H9 (cell line): ENCODE measurements around the gene EFS. TPM values are rescaled to one million over a fixed set of nuclear protein-coding genes. Genes with fewer than 3 reads are reported as not detected.

ENCODE experiments used
- DNase-seq: peaks from one replicate; pipeline ENCODE4 v3.0.0-alpha.2; 2017
- H2AFZ ChIP-seq: one replicate; pipeline ENCODE4 v1.6.1; 2013; ENCODE audit warnings: mild to moderate bottlenecking, low read length, control low read depth, moderate library complexity
- H2AK5ac ChIP-seq: 2 replicates; pipeline ENCODE4 v1.6.1; 2013; ENCODE audit warnings: low read length, control low read depth, mixed read lengths; ENCODE audit not compliant: insufficient read length
- H2BK120ac ChIP-seq: one replicate; pipeline ENCODE4 v1.6.1; 2013; ENCODE audit warnings: low read depth, mild to moderate bottlenecking, low read length, control low read depth, inconsistent platforms; ENCODE audit not compliant: poor library complexity, severe bottlenecking
- H2BK12ac ChIP-seq: 2 replicates; pipeline ENCODE4 v1.6.1; 2013; ENCODE audit warnings: low read length, control low read depth, mixed read lengths, low read depth; ENCODE audit not compliant: insufficient read length
- H2BK15ac ChIP-seq: 2 replicates; pipeline ENCODE4 v1.6.1; 2013; ENCODE audit warnings: low read depth, low read length, control low read depth
- H2BK20ac ChIP-seq: one replicate; pipeline ENCODE4 v1.6.1; 2013; ENCODE audit warnings: low read depth, mild to moderate bottlenecking, low read length, control low read depth, inconsistent platforms; ENCODE audit not compliant: poor library complexity, severe bottlenecking
- H2BK5ac ChIP-seq: 2 replicates; pipeline ENCODE4 v1.6.1; 2013; ENCODE audit warnings: low read length, control low read depth, mixed read lengths; ENCODE audit not compliant: insufficient read length
- H3K14ac ChIP-seq: 2 replicates; pipeline ENCODE4 v1.6.1; 2013; ENCODE audit warnings: low read length, control low read depth; ENCODE audit not compliant: insufficient read depth
- H3K18ac ChIP-seq: 2 replicates; pipeline ENCODE4 v1.6.1; 2013; ENCODE audit warnings: low read depth, mild to moderate bottlenecking, mixed read lengths, low read length, control low read depth; ENCODE audit not compliant: insufficient read length
- H3K23ac ChIP-seq: 2 replicates; pipeline ENCODE4 v1.6.1; 2013; ENCODE audit warnings: low read length, control low read depth, mixed read lengths, low read depth; ENCODE audit not compliant: insufficient read length
- H3K23me2 ChIP-seq: 2 replicates; pipeline ENCODE4 v1.6.1; 2013; ENCODE audit warnings: low read depth, mild to moderate bottlenecking, mixed read lengths, low read length, control low read depth; ENCODE audit not compliant: insufficient read length, poor library complexity, severe bottlenecking
- H3K27ac ChIP-seq: 2 replicates; pipeline ENCODE4 v1.5.1; 2013; ENCODE audit warnings: low read length, control low read depth, mixed read lengths, low read depth; ENCODE audit not compliant: insufficient read length
- H3K27me3 ChIP-seq: 2 replicates; pipeline ENCODE4 v1.6.1; 2013; ENCODE audit warnings: low read length, control low read depth, inconsistent platforms; ENCODE audit not compliant: insufficient read depth
- H3K4ac ChIP-seq: 2 replicates; pipeline ENCODE4 v1.6.1; 2013; ENCODE audit warnings: low read depth, mild to moderate bottlenecking, control low read depth, inconsistent platforms, low read length, moderate library complexity
- H3K4me1 ChIP-seq: 2 replicates; pipeline ENCODE4 v1.6.1; 2013; ENCODE audit warnings: low read length, control low read depth, inconsistent platforms; ENCODE audit not compliant: insufficient read depth
- H3K4me2 ChIP-seq: 2 replicates; pipeline ENCODE4 v1.6.1; 2013; ENCODE audit warnings: low read length, control low read depth, mixed read lengths; ENCODE audit not compliant: insufficient read length, insufficient read depth
- H3K56ac ChIP-seq: 2 replicates; pipeline ENCODE4 v1.6.1; 2013; ENCODE audit warnings: low read depth, mild to moderate bottlenecking, mixed read lengths, low read length, control low read depth; ENCODE audit not compliant: insufficient read length
- H3K79me1 ChIP-seq: 2 replicates; pipeline ENCODE4 v1.6.1; 2013; ENCODE audit warnings: low read depth, mild to moderate bottlenecking, moderate library complexity, low read length, control low read depth, inconsistent platforms; ENCODE audit not compliant: insufficient read depth, poor library complexity, severe bottlenecking
- H3K79me2 ChIP-seq: 2 replicates; pipeline ENCODE4 v1.6.1; 2013; ENCODE audit warnings: low read length, control low read depth, inconsistent platforms; ENCODE audit not compliant: insufficient read depth
- H3K9ac ChIP-seq: 2 replicates; pipeline ENCODE4 v1.6.1; 2013; ENCODE audit warnings: low read length, control low read depth, mixed read lengths; ENCODE audit not compliant: insufficient read length; ENCODE audit errors: extremely low read depth
- H3K9me3 ChIP-seq: one replicate; pipeline ENCODE4 v1.6.1; 2013; ENCODE audit warnings: low read depth, low read length, inconsistent platforms; ENCODE audit not compliant: control insufficient read depth
- H3T11ph ChIP-seq: one replicate; pipeline ENCODE4 v1.6.1; 2013; ENCODE audit warnings: mild to moderate bottlenecking, low read length, control low read depth, inconsistent platforms
- H4K20me1 ChIP-seq: one replicate; pipeline ENCODE4 v1.6.1; 2013; ENCODE audit not compliant: control insufficient read depth, insufficient read length, insufficient read depth
- H4K5ac ChIP-seq: 2 replicates; pipeline ENCODE4 v1.6.1; 2013; ENCODE audit warnings: low read depth, mild to moderate bottlenecking, mixed read lengths, low read length, control low read depth; ENCODE audit not compliant: insufficient read length
- H4K8ac ChIP-seq: replicated peaks from 2 replicates; pipeline ENCODE4 v1.6.1; 2013; ENCODE audit warnings: low read length, control low read depth, mixed read lengths, low read depth; ENCODE audit not compliant: insufficient read length
- H4K91ac ChIP-seq: 2 replicates; pipeline ENCODE4 v1.6.1; 2013; ENCODE audit warnings: low read depth, mild to moderate bottlenecking, moderate library complexity, mixed read lengths, low read length, control low read depth; ENCODE audit not compliant: insufficient read length
- H3K27ac Mint-ChIP-seq, 3 experiments: 2 replicates in 2 of 3; 3 replicates in 1 of 3; pipeline ENCODE4 v1.8.0; 2020 to 2021; ENCODE audit warnings: mixed read lengths in 3 of 3, mild to moderate bottlenecking in 1 of 3, moderate library complexity in 1 of 3
- H3K27me3 Mint-ChIP-seq: 2 replicates; pipeline ENCODE4 v1.8.0; 2021; ENCODE audit warnings: low read depth, mild to moderate bottlenecking, moderate library complexity, mixed read lengths
- H3K36me3 Mint-ChIP-seq, 3 experiments: 2 replicates in 2 of 3; 3 replicates in 1 of 3; pipeline ENCODE4 v1.8.0; 2020 to 2021; ENCODE audit warnings: low read depth in 3 of 3, mixed read lengths in 3 of 3; ENCODE audit not compliant: insufficient read depth in 1 of 3
- H3K4me1 Mint-ChIP-seq, 2 experiments: 2 replicates each; pipeline ENCODE4 v1.8.0; 2020; ENCODE audit warnings: mixed read lengths in 2 of 2
- H3K4me3 Mint-ChIP-seq, 2 experiments: 2 replicates in 1 of 2; 3 replicates in 1 of 2; pipeline ENCODE4 v1.8.0; 2020 to 2021; ENCODE audit warnings: mild to moderate bottlenecking in 2 of 2, mixed read lengths in 2 of 2, moderate library complexity in 1 of 2
- H3K9me3 Mint-ChIP-seq, 2 experiments: 2 replicates in 1 of 2; 3 replicates in 1 of 2; pipeline ENCODE4 v1.8.0; 2020; ENCODE audit warnings: mild to moderate bottlenecking in 2 of 2, mixed read lengths in 2 of 2, moderate library complexity in 1 of 2
- WGBS: extraction: QIAGEN DNeasy Blood & Tissue Kit; methylation state at CpG from one replicate; pipeline ENCODE4 v1.1.7; 2013; ENCODE audit warnings: missing lambda C conversion rate, low lambda C conversion rate, mixed read lengths; ENCODE audit not compliant: insufficient read length; ENCODE audit errors: extremely low coverage; 5-methylcytosine and 5-hydroxymethylcytosine counted together
- total RNA-seq: library from RNA; stranded (reverse); gene quantifications from 2 replicates; pipeline ENCODE4 v1.2.1, GENCODE V29; 2021
- TF ChIP-seq, protein P1 (sequence below): fragments of 200-600 bp; sonication (generic); conservative IDR thresholded peaks from 3 replicates; pipeline ENCODE4 v1.8.0; 2021; ENCODE audit warnings: antibody characterized with exemption, mild to moderate bottlenecking

The EFS gene
- total RNA-seq, 1 experiment from 2014 or later, result 32.1 TPM

DNA sequence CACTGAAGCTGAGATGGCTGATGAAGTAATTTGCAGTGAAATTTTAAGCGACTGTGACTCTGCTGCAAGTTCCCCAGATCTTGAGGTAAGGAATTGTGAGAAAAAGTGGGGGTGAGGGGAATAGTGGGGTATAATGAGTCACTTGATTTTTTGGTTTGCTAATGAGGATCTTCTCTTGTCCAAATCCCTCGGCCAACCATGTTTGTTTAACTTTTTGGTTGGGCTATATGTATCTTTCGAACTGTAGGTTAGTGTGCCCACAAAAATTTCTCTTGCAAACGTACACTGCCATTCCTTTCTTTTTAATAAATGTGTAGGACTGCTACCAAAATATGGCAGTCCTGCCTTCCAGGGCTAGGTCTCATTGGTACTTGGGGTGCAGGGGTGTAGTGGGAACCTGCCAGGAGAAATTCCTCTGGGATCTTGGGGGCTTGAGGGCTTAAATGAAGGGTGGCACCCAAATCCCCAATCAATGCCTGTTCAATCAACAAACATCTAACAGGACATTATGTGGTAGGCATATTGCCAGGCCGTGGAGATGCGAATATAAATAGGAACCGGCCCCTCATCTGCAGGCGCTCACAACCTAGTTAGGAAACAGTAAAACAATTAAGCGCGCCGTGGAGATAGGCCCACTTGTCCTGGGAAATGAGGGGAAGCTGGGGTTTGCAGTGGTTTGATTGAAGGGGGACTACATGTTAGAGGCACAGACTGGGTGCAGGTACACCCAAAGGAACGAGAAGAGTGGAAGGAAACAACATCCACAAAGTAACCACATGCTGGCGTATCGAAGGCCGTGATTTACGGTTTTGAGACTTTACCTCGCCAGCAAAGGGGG, 45.0 kb downstream of the EFS start:
- Histone ChIP-seq H3K4me1 (peaks cover 3% of the 10 kb centered on the region; the same call in 1 of the 2 replicates), H3K4me2 (peak overlapping the region; percentile 62), H2AFZ (no peak overlapping the region), H2BK120ac (no peak overlapping the region), H3K27me3 (no peaks in the 10 kb centered on the region), H4K20me1 (no peaks in the 10 kb centered on the region), H3K79me1 (peaks cover 4% of the 10 kb centered on the region), H3K18ac (peak overlapping the region; percentile 83), H3K79me2 (peaks cover 10% of the 10 kb centered on the region; the same call in 1 of the 2 replicates), H3K23ac (no peak overlapping the region), H2BK15ac (no peak overlapping the region), H3K9me3 (no peaks in the 10 kb centered on the region), H4K8ac (peak overlapping the region; percentile 19), H2BK5ac (peak overlapping the region; percentile 13), H2AK5ac (no peak overlapping the region), H3K9ac (peak overlapping the region; percentile 78), H3K56ac (no peak overlapping the region), H3K4ac (no peak overlapping the region), H4K91ac (peak overlapping the region; percentile 14), H3K14ac (peak overlapping the region; percentile 75), H2BK12ac (no peak overlapping the region), H4K5ac (peak overlapping the region; percentile 92), H3K23me2 (peaks cover 13% of the 10 kb centered on the region), H3K27ac (peak overlapping the region; percentile 94), H3T11ph (no peak overlapping the region), H2BK20ac (no peak overlapping the region)
- peaks cover 33 to 37% (median 35%) of the 10 kb centered on the region in 3 experiments for H3K36me3 Mint-ChIP-seq
- no CpG with 5 or more reads among the region's 17 CpGs for WGBS
- H3K4me3 Mint-ChIP-seq, result peak overlapping the region; percentile 84 to 95
- no peaks in the 10 kb centered on the region; a peak in 1 of 5 replicates for H3K9me3 Mint-ChIP-seq
- no peaks in the 10 kb centered on the region for H3K27me3 Mint-ChIP-seq
- TF ChIP-seq, protein P1, sequence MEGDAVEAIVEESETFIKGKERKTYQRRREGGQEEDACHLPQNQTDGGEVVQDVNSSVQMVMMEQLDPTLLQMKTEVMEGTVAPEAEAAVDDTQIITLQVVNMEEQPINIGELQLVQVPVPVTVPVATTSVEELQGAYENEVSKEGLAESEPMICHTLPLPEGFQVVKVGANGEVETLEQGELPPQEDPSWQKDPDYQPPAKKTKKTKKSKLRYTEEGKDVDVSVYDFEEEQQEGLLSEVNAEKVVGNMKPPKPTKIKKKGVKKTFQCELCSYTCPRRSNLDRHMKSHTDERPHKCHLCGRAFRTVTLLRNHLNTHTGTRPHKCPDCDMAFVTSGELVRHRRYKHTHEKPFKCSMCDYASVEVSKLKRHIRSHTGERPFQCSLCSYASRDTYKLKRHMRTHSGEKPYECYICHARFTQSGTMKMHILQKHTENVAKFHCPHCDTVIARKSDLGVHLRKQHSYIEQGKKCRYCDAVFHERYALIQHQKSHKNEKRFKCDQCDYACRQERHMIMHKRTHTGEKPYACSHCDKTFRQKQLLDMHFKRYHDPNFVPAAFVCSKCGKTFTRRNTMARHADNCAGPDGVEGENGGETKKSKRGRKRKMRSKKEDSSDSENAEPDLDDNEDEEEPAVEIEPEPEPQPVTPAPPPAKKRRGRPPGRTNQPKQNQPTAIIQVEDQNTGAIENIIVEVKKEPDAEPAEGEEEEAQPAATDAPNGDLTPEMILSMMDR, result no peak
- H3K27ac Mint-ChIP-seq, result peak overlapping the region; percentile 97 to 99 (median 99)
- peaks cover 22 to 28% of the 10 kb centered on the region in 2 experiments for H3K4me1 Mint-ChIP-seq
- no peak for DNase-seq
